Peyer's patch (tissue), 4 donors: ENCODE results near the gene CHST3. TPM values are rescaled to one million over a fixed set of nuclear protein-coding genes. Genes with fewer than 3 reads are reported as not detected.

ENCODE experiments used
- DNase-seq, 3 donors: peaks; one replicate each; pipeline ENCODE4 v3.0.0-alpha.2; 2017 to 2019
- H3K27ac ChIP-seq, 4 donors: fragments of 200-600 bp; sonication (generic); one replicate each; pipeline ENCODE4 v1.5.1; 2016 to 2019
- H3K27me3 ChIP-seq, 2 donors: fragments of 200-600 bp; sonication (generic); one replicate each; pipeline ENCODE4 v1.5.1; 2019
- H3K36me3 ChIP-seq, 3 donors: fragments of 200-600 bp; sonication (generic); one replicate each; pipeline ENCODE4 v1.5.1; 2016 to 2019
- H3K4me1 ChIP-seq, 4 donors: fragments of 200-600 bp; sonication (generic); one replicate each; pipeline ENCODE4 v1.5.1; 2016 to 2019
- H3K4me3 ChIP-seq, 4 donors: fragments of 200-600 bp; sonication (generic); 1 replicate in 3 of 4; 2 replicates in 1 of 4; pipeline ENCODE4 v1.5.1; 2016 to 2019; ENCODE audit warnings: mild to moderate bottlenecking in 1 of 4
- H3K9me3 ChIP-seq, 4 donors: fragments of 200-600 bp; sonication (generic); one replicate each; pipeline ENCODE4 v1.5.1; 2016 to 2019; ENCODE audit warnings: mild to moderate bottlenecking in 1 of 4
- CTCF ChIP-seq, 6 experiments: fragments of 450-650 bp in 4 of 6; fragments of 200-600 bp in 2 of 6; sonication (generic) in 1 of 6; IDR thresholded peaks; one replicate each; pipeline ENCODE4 v1.5.1; 2017 to 2019; ENCODE audit warnings: antibody characterized with exemption in 6 of 6, mild to moderate bottlenecking in 3 of 6, moderate library complexity in 1 of 6
- POLR2A ChIP-seq, 2 donors: fragments of 450-650 bp; IDR thresholded peaks; one replicate each; pipeline ENCODE4 v1.5.1; 2017; ENCODE audit warnings: antibody characterized with exemption in 2 of 2, mild to moderate bottlenecking in 2 of 2, moderate library complexity in 2 of 2
- total RNA-seq, 4 donors: library from RNA; depleted of rRNA; stranded (reverse); fragments of >200 nt; gene quantifications; one replicate each; pipeline ENCODE4 v1.1.0, GENCODE V29; 2016

The CHST3 gene
- total RNA-seq, 4 donors from 2014 or later, result 0.88 to 9.1 (median 3.0) TPM

GRCh38 chr10:72058989-72059842 is 95.0 kb downstream of the CHST3 start:
- TF ChIP-seq CTCF (IDR thresholded peaks at IDR 0.05), result no peak
- TF ChIP-seq POLR2A (IDR thresholded peaks at IDR 0.05), result no peak
- no peak overlapping the region for H3K27ac ChIP-seq
- H3K4me1 ChIP-seq, result no peaks in the 10 kb centered on the region

GRCh38 chr10:72059843-72060822 is 95.9 kb downstream of the CHST3 start:
- DNase-seq, result no peak
- no peak for TF ChIP-seq POLR2A (IDR thresholded peaks at IDR 0.05)
- no peak for TF ChIP-seq CTCF (IDR thresholded peaks at IDR 0.05)
- Histone ChIP-seq H3K27ac (no peak overlapping the region), H3K4me1 (no peaks in the 10 kb centered on the region), H3K27me3 (no peaks in the 10 kb centered on the region), H3K4me3 (no peak overlapping the region), H3K36me3 (no peaks in the 10 kb centered on the region), H3K9me3 (no peaks in the 10 kb centered on the region)

More at GRCh38 chr10:72058989-72059842, 95.0 kb downstream of the CHST3 start:
- DNase-seq, result no peak
- Histone ChIP-seq H3K9me3 (no peaks in the 10 kb centered on the region), H3K4me3 (no peak overlapping the region), H3K27me3 (no peaks in the 10 kb centered on the region), H3K36me3 (no peaks in the 10 kb centered on the region)

DNA sequence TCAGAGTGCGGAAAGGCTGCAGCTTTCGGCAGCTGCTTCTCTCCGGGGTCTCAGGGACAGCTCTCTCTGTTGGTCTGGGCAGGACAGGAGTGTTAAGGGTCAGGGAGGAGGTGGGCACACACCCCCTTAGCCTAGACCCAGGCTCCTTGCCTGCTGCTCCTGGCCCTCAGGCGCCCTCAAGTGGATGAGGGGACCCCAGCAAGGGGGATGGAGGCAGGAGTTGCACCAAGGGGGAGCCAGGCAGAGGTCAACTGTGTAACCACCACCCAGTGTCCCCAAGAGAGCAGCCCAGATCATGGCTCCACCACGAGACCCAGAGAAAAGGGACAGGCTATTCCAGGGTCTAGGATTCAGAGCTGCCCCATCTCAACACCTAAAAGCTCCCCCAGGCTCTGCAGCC is 97.3 kb downstream of the CHST3 start:
- Histone ChIP-seq H3K9me3 (no peaks in the 10 kb centered on the region), H3K4me3 (no peak overlapping the region), H3K4me1 (no peaks in the 10 kb centered on the region), H3K36me3 (no peaks in the 10 kb centered on the region), H3K27me3 (no peaks in the 10 kb centered on the region), H3K27ac (no peak overlapping the region)
- TF ChIP-seq CTCF (IDR thresholded peaks at IDR 0.05) (no peak), POLR2A (IDR thresholded peaks at IDR 0.05) (no peak)
- DNase-seq, result no peak

DNA sequence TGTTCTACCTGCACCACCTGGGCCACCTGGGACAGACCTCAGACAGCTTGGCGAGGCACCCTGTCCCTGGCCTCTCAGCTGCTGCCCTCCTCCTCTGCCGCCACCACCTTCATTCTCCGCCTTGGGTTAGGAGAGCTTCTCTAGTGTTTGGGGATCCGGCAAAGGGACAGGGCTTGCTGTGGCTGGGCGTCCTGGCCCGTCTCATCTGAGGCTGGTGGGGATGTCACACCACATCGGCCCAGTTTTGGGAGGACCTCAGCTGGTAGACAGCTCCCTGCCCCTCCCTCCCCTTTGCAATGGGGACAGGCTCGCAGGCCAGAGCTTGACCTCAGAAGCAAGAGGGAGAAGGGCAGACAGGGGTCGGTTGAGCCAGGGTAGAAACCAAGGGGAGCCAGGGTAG is 97.7 kb downstream of the CHST3 start:
- Histone ChIP-seq H3K4me1 (no peaks in the 10 kb centered on the region), H3K4me3 (no peak overlapping the region), H3K9me3 (no peaks in the 10 kb centered on the region), H3K27me3 (no peaks in the 10 kb centered on the region), H3K27ac (no peak overlapping the region), H3K36me3 (no peaks in the 10 kb centered on the region)
- no peak for TF ChIP-seq POLR2A (IDR thresholded peaks at IDR 0.05)
- TF ChIP-seq CTCF (IDR thresholded peaks at IDR 0.05), result no peak
- no peak for DNase-seq

DNA sequence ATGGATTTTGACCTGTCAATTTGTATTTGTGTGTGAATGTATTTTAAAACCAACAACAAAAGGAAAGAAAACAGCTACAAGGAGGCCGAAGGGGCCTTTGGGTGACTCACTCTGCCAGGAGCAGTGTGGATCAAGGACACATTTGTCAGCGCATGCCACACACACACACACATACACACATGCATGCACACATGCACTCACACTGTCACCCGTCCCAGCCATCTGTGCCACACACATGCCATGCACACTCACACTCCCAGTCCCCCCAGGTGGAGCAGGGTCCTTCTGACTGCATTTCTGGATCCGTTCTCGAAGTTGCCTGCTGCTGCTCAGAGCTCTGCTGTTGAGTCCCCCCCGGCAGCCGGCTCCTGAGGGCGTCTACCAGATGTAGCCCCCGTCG is 98.2 kb downstream of the CHST3 start:
- TF ChIP-seq CTCF (IDR thresholded peaks at IDR 0.05) (no peak), POLR2A (IDR thresholded peaks at IDR 0.05) (no peak)
- Histone ChIP-seq H3K27ac (no peak overlapping the region), H3K36me3 (no peaks in the 10 kb centered on the region)

More for the DNA sequence above, 98.2 kb downstream of the CHST3 start:
- H3K4me3 ChIP-seq, result no peak overlapping the region
- no peaks in the 10 kb centered on the region for H3K27me3 ChIP-seq
- H3K4me1 ChIP-seq, result no peaks in the 10 kb centered on the region
- DNase-seq, result no peak
- no peaks in the 10 kb centered on the region for H3K9me3 ChIP-seq

Other genes with a start within 250 kb of the CHST3 start
- gene C10orf105, start 244.6 kb upstream of the CHST3 start, total RNA-seq, result under 1 TPM in 1 of 4 donors, not detected in 3; 0.27 TPM
- 100 to 1,000 TPM in 3 of 4 donors, 10 to 100 TPM in 1; 38.0 to 169 (median 127) TPM for gene VSIR, start 190.9 kb upstream of the CHST3 start, total RNA-seq
- 100 to 1,000 TPM; 193 to 647 (median 491) TPM for gene PSAP, start 113.1 kb upstream of the CHST3 start, total RNA-seq
- gene SPOCK2, start 124.2 kb downstream of the CHST3 start, total RNA-seq, result 10 to 100 TPM in 3 of 4 donors, 1 to 10 TPM in 1; 8.3 to 54.5 (median 11.4) TPM